Fibroblast of lung (primary cell): ENCODE measurements around the gene TMEM184B. TPM values are rescaled to one million over a fixed set of nuclear protein-coding genes. Genes with fewer than 3 reads are reported as not detected.

Experiments used
- DNase-seq, 2 donors: peaks; one replicate each; pipeline versions ENCODE4 v3.0.0 to v3.0.0-alpha.2; 2010; ENCODE audit warnings: low read depth in 2 of 2
- H2AFZ ChIP-seq: 2 replicates; pipeline ENCODE4 v1.5.1; 2012; ENCODE audit warnings: low read length, control low read depth, inconsistent platforms
- H3K27ac ChIP-seq: 2 replicates; pipeline ENCODE4 v1.5.1; 2011; ENCODE audit warnings: low read length, control low read depth; ENCODE audit not compliant: insufficient read depth
- H3K27me3 ChIP-seq: 2 replicates; pipeline ENCODE4 v1.5.1; 2011; ENCODE audit warnings: mild to moderate bottlenecking, low read length; ENCODE audit not compliant: control insufficient read depth, insufficient read depth
- H3K36me3 ChIP-seq: 2 replicates; pipeline ENCODE4 v1.5.1; 2011; ENCODE audit warnings: low read length; ENCODE audit not compliant: control insufficient read depth, insufficient read depth
- H3K4me1 ChIP-seq: 2 replicates; pipeline ENCODE4 v1.5.1; 2011; ENCODE audit warnings: low read length; ENCODE audit not compliant: control insufficient read depth, insufficient read depth; ENCODE audit errors: extremely low read depth
- H3K4me2 ChIP-seq: 2 replicates; pipeline ENCODE4 v1.5.1; 2011; ENCODE audit warnings: low read length, control low read depth; ENCODE audit not compliant: insufficient read depth; ENCODE audit errors: extremely low read depth
- H3K4me3 ChIP-seq, 4 experiments: fragments of 200-600 bp in 1 of 4; sonication (generic) in 1 of 4; replicated peaks in 1 of 4; 2 replicates each; pipeline ENCODE4 v1.5.1; 2011 to 2016; ENCODE audit warnings: low read length in 4 of 4, low read depth in 3 of 4, mild to moderate bottlenecking in 3 of 4, control low read depth in 2 of 4, inconsistent platforms in 1 of 4, mixed read lengths in 1 of 4; ENCODE audit not compliant: insufficient read depth in 1 of 4; ENCODE audit errors: control extremely low read depth in 1 of 4
- H3K79me2 ChIP-seq: 2 replicates; pipeline ENCODE4 v1.5.1; 2012; ENCODE audit warnings: mild to moderate bottlenecking, low read length, inconsistent platforms; ENCODE audit not compliant: control insufficient read depth, insufficient read depth
- H3K9ac ChIP-seq: 2 replicates; pipeline ENCODE4 v1.5.1; 2011; ENCODE audit warnings: mild to moderate bottlenecking, low read length, control low read depth; ENCODE audit not compliant: insufficient read depth
- H3K9me3 ChIP-seq: 2 replicates; pipeline ENCODE4 v1.5.1; 2012; ENCODE audit warnings: low read depth, low read length; ENCODE audit not compliant: control insufficient read depth, insufficient read depth
- H4K20me1 ChIP-seq: 2 replicates; pipeline ENCODE4 v1.5.1; 2011; ENCODE audit warnings: low read length; ENCODE audit not compliant: control insufficient read depth, insufficient read depth; ENCODE audit errors: extremely low read depth
- EZH2 ChIP-seq: IDR thresholded peaks from 2 replicates; pipeline ENCODE4 v1.5.1; 2012; ENCODE audit warnings: low read length, control low read depth, mild to moderate bottlenecking; ENCODE audit errors: missing control alignments
- polyA plus RNA-seq, 2 donors: library from polyadenylated mRNA; depleted of rRNA in 1 of 2; stranded (reverse) in 1 of 2; unstranded in 1 of 2; fragments of >200 nt; gene quantifications; 2 replicates each; pipeline ENCODE4 v1.2.1, GENCODE V29; 2011 to 2012; ENCODE audit warnings: missing spikeins in 1 of 2
- total RNA-seq: library from RNA; depleted of rRNA; stranded (reverse); fragments of >200 nt; gene quantifications from 2 replicates; pipeline ENCODE4 v1.2.1, GENCODE V29; 2014
- TF ChIP-seq, protein P1 (sequence below), 2 donors: IDR thresholded peaks in 1 of 2; conservative IDR thresholded peaks in 1 of 2; 1 replicate in 1 of 2; 2 replicates in 1 of 2; pipeline ENCODE4 v1.5.1; 2011 to 2012; ENCODE audit warnings: low read length in 2 of 2, control low read depth in 1 of 2, inconsistent platforms in 1 of 2, low read depth in 1 of 2, mild to moderate bottlenecking in 1 of 2

The TMEM184B gene
- total and polyA plus RNA-seq, 2 donors (not counting 1 experiment from before 2014, with no cell fraction given): 28.2 to 37.2 TPM

DNA sequence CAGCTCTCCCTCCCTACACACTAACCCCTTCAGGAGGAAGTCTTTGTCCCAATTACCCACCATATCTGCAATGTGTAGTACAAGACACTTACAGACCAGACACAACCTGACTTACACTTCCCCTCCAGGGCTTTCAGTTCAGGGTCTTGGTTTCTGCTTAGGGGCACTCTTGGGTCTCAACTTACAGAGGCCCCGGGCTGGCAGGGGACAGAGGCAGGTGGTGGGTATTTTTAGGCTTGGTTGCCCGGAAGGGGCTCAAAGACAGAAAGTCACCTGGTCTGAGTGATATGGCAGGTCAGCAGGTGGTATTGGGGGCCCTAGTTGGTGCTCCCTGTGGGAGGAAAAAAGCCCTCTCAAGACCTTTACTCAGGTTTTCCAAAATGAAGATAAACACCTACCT, 3.4 kb upstream of the TMEM184B start:
- Histone ChIP-seq H3K9ac (no peak overlapping the region), H2AFZ (no peak overlapping the region), H3K79me2 (peaks cover 14% of the 10 kb centered on the region), H3K4me3 (no peak overlapping the region), H3K36me3 (no peaks in the 10 kb centered on the region), H3K9me3 (no peaks in the 10 kb centered on the region), H3K27ac (no peak overlapping the region), H3K4me1 (peaks cover 13% of the 10 kb centered on the region), H3K27me3 (no peaks in the 10 kb centered on the region), H3K4me2 (no peak overlapping the region), H4K20me1 (no peaks in the 10 kb centered on the region)
- no peak for DNase-seq
- TF ChIP-seq, protein P1, sequence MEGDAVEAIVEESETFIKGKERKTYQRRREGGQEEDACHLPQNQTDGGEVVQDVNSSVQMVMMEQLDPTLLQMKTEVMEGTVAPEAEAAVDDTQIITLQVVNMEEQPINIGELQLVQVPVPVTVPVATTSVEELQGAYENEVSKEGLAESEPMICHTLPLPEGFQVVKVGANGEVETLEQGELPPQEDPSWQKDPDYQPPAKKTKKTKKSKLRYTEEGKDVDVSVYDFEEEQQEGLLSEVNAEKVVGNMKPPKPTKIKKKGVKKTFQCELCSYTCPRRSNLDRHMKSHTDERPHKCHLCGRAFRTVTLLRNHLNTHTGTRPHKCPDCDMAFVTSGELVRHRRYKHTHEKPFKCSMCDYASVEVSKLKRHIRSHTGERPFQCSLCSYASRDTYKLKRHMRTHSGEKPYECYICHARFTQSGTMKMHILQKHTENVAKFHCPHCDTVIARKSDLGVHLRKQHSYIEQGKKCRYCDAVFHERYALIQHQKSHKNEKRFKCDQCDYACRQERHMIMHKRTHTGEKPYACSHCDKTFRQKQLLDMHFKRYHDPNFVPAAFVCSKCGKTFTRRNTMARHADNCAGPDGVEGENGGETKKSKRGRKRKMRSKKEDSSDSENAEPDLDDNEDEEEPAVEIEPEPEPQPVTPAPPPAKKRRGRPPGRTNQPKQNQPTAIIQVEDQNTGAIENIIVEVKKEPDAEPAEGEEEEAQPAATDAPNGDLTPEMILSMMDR (conservative IDR thresholded peaks at IDR 0.05 in 1 of 2, IDR thresholded peaks at IDR 0.05 in 1 of 2; ENCODE audit: low read depth in 1 of 2, low read length in 2 of 2): no peak
- no peak for TF ChIP-seq EZH2

DNA sequence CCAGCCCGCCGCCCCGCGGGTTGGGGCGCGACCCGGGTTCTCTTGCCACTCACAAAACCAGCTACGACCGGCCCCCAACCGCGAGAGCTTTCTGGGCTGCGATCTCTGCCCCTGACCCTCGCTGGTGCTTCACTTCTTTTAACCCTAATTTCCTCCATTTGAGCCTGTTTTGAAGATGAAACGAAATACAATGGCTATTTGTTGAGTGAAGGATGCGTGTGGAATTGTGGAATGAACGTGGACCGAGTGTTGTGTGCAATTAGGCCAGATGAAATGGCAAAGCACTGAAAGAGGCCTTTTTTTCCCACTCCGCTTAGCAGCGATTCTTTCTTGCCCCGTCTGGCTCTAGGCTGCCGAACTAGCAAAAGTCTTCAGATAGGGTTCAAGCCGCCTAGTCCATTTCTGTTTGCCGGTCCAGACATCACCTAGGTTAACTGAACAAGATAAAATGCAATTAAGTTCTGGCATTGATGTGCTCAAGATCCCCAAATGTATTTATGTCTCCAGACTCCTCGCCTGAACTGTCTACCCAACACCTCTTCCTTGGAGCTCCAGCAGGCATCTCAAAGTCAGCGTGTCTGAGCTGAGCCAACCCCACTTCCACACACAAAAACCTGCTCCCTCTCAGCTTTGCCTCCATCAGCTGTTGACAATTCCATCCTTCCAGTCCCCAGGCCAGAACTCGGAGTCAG, 471 bp upstream of the TMEM184B start:
- Histone ChIP-seq H3K4me3 (peak overlapping the region; percentile 64 to 92 (median 72)), H4K20me1 (no peaks in the 10 kb centered on the region)
- DNase-seq: peak; percentile 10 to 27

DNA sequence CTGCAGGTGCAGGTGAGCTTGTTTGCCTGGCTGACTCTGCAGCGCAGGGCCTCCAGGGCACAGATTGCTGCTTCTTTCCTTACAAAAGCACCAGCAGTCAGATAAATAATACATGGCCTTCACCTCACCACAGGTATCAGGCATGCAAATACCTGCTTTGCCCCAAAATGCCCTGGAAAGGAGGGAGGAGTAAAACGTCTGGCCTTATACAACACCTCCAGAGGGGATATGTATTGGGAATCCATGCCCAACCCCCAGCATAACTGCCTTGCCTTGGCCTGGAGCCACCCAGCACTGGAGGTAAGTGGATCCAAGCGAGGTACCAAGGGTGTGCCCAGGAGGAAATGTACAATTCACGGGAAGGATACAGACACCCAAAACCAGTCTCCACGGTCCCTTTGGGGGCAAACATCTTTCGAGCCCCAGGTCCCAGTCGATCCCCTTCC, 860 bp downstream of the TMEM184B start:
- H3K9me3 ChIP-seq: no peaks in the 10 kb centered on the region
- H4K20me1 ChIP-seq: no peaks in the 10 kb centered on the region
- H3K27ac ChIP-seq: peak overlapping the region; percentile 84
- no peaks in the 10 kb centered on the region for H3K27me3 ChIP-seq
- TF ChIP-seq, protein P1 (conservative IDR thresholded peaks at IDR 0.05 in 1 of 2, IDR thresholded peaks at IDR 0.05 in 1 of 2; ENCODE audit: low read depth in 1 of 2, low read length in 2 of 2): no peak
- no peak for TF ChIP-seq EZH2
- peak overlapping the region; percentile 73 to 94 (median 86) for H3K4me3 ChIP-seq
- peak overlapping the region; percentile 77 for H3K4me2 ChIP-seq
- DNase-seq: no peak
- peaks cover 53% of the 10 kb centered on the region for H3K79me2 ChIP-seq
- no peak overlapping the region for H2AFZ ChIP-seq
- no peaks in the 10 kb centered on the region for H3K36me3 ChIP-seq
- H3K4me1 ChIP-seq: peaks cover 20% of the 10 kb centered on the region
- peak overlapping the region; percentile 97 for H3K9ac ChIP-seq

More for the DNA sequence above, 471 bp upstream of the TMEM184B start:
- Histone ChIP-seq H2AFZ (peak overlapping the region; percentile 98), H3K79me2 (peaks cover 43% of the 10 kb centered on the region), H3K9ac (peak overlapping the region; percentile 97), H3K36me3 (no peaks in the 10 kb centered on the region), H3K27ac (peak overlapping the region; percentile 84), H3K27me3 (no peaks in the 10 kb centered on the region), H3K4me2 (peak overlapping the region; percentile 98), H3K4me1 (peaks cover 20% of the 10 kb centered on the region), H3K9me3 (no peaks in the 10 kb centered on the region)
- TF ChIP-seq, protein P1 (conservative IDR thresholded peaks at IDR 0.05 in 1 of 2, IDR thresholded peaks at IDR 0.05 in 1 of 2; ENCODE audit: low read depth in 1 of 2, low read length in 2 of 2): no peak
- no peak for TF ChIP-seq EZH2
